ENCODE data around the gene ATPAF1.

The ATPAF1 gene

DNA sequence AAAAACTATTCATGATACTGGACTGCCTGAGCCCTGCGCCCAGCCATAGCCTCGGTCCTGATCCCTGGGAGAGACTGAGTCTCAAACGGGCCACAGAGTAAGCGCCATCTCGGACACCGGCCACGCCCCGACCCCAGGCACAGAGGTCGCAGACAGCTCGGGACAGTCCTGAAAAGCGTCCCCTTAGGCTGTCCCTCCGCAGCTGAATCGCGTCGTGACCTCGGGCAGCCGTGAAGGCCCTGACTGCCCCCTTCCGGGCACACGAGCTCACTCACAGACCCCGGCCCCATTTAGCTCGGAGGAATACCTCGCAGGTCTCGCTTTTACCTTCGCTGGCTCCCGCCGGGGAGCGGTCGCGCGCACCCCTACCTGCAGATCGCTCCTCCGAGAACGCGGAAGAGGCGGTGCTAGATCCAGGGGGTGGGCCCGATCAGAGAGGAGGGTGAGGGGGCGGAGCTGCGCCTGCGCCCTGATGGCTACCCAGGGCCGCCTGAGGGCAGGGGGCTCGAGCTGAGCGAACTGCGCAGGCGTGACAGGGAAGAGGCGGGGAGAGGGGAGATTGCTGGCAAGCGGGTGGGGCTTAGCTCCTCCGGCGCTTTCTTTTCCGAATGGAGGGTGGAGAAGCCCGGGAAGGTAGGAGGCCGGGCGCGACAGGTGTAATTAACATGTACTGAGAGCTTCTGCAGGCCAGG is 64.2 kb downstream of the ATPAF1 start, which contains the start of gene MKNK1:
Gene MKNK1 (minus strand): TSS at position 411 of the 692 bp plus-strand sequence. CDS start 20,941 bp downstream, outside the sequence.
- Histone ChIP-seq H3K4me3 (ENCODE audit: low read length) (peak within 1 kb of the TSS; percentile 97), H3K4me1 (ENCODE audit: control insufficient read depth, insufficient read depth, low read length) (peaks cover 18% of the 10 kb centered on the region), H3K36me3 (ENCODE audit: control insufficient read depth, insufficient read depth, low read length) (peaks cover 12% of the 10 kb centered on the region), H3K9ac (ENCODE audit: low read length) (peak within 1 kb of the TSS; percentile 99), H3K27me3 (ENCODE audit: control insufficient read depth, insufficient read depth, low read length) (no peaks in the 10 kb centered on the region), H3K27ac (ENCODE audit: low read depth, low read length) (peak within 1 kb of the TSS; percentile 79)

- H3K27ac ChIP-seq (ENCODE audit: low read depth, low read length) = peak overlapping the region; percentile 79
- peaks cover 24% of the 10 kb centered on the region for H3K4me1 ChIP-seq (ENCODE audit: control insufficient read depth, insufficient read depth, low read length)
- H3K27me3 ChIP-seq (ENCODE audit: control insufficient read depth, insufficient read depth, low read length) = no peaks in the 10 kb centered on the region
- H3K9ac ChIP-seq (ENCODE audit: low read length) = peak overlapping the region; percentile 99
- H3K4me3 ChIP-seq (ENCODE audit: low read length) = peak overlapping the region; percentile 97
- peaks cover 7% of the 10 kb centered on the region for H3K36me3 ChIP-seq (ENCODE audit: control insufficient read depth, insufficient read depth, low read length)
Measured at GRCh38 chr1:46603481-46603857, 64.7 kb downstream of the ATPAF1 start.

DNA sequence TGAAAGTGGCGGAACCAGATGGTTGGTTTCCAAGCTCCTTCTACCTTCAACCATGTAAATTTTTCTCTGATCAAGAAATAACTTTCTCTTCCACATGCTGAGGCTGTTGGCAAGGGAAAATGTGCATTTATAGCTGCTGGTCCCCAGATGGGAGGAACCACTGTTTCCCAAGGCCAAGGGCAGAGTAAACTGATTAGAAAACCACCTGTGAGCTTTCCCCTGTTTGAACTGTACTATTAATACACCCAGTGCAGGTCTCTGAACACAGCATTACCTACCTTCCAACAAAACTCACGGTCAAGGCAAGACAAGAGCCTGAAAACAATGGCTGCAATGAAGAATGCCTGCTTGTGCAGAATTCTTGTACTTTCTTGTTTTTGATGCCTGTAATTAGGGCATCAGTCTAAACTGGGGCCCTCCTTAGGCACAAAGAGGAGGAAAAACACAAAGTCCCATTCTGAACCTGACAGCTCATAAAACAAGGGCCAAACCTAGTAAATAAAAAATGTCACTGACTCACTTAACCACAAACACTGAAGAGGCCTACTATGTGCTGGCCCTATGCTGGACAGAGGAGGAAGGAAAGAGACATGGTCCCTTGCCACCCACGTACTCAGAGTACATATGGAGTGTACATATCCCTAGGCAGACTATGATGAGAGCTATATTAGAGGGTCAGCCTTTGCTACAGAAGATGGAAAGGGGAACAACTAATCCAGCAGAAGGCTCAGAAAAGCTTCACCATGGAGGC is 66.7 kb downstream of the ATPAF1 start:
- Histone ChIP-seq H3K4me3 (ENCODE audit: low read length) (no peak overlapping the region), H3K9ac (ENCODE audit: low read length) (no peak overlapping the region), H3K27me3 (ENCODE audit: control insufficient read depth, insufficient read depth, low read length) (no peaks in the 10 kb centered on the region), H3K4me1 (ENCODE audit: control insufficient read depth, insufficient read depth, low read length) (peaks cover 31% of the 10 kb centered on the region), H3K36me3 (ENCODE audit: control insufficient read depth, insufficient read depth, low read length) (no peaks in the 10 kb centered on the region), H3K27ac (ENCODE audit: low read depth, low read length) (no peak overlapping the region)

DNA sequence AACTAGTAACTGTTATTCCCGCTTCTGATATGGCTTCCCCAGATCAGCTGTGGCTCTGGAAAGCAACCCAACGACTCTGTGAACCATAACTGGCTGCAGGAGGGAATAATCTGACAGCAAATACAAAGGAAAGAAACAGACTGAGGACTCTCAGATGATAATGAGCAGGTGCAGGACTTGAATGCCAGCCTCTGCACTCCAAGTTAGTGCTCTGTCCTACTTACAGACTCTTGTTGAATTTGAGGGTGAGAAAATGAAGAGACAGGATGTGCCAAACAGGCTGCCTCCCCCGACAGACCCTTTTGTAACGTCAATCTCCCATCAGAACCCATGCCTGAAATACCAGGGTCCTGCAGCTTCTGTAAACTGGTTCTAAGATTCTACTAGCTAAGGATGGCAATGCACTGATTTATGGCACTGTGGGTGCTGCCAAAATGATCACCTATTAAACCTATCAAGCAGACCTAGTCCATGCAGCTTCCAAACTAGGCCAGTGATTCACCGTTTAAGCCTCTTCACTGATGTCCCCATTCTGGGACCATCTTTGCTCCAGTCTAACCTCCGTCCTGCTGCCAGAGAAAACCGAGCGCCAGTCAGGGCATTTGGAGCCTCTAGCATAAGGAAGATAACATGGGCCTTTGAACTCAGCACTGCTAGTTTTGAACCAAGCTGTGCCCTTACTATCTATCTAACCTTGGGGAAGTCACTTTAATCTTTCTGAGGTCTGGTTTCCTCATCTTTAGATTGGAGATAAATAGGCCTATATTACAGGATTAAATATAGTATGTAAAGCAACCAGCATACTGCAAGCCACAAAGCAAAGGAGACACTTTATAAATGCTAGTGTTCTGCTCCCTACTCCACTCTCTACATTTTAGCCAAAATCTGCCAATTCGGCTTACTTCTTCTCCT is 68.8 kb downstream of the ATPAF1 start:
- Histone ChIP-seq H3K27ac (ENCODE audit: low read depth, low read length) (peak overlapping the region; percentile 72), H3K4me1 (ENCODE audit: control insufficient read depth, insufficient read depth, low read length) (peaks cover 26% of the 10 kb centered on the region)

GRCh38 chr1:46596846-46597245 is 71.3 kb downstream of the ATPAF1 start:
- H3K27ac ChIP-seq (ENCODE audit: low read depth, low read length) = peak overlapping the region; percentile 37
- H3K27me3 ChIP-seq (ENCODE audit: control insufficient read depth, insufficient read depth, low read length) = no peaks in the 10 kb centered on the region
- no peak overlapping the region for H3K9ac ChIP-seq (ENCODE audit: low read length)
- H3K36me3 ChIP-seq (ENCODE audit: control insufficient read depth, insufficient read depth, low read length) = peaks cover 14% of the 10 kb centered on the region
- H3K4me1 ChIP-seq (ENCODE audit: control insufficient read depth, insufficient read depth, low read length) = peaks cover 23% of the 10 kb centered on the region
- no peak overlapping the region for H3K4me3 ChIP-seq (ENCODE audit: low read length)

More for the DNA sequence above, 68.8 kb downstream of the ATPAF1 start:
- Histone ChIP-seq H3K4me3 (ENCODE audit: low read length) (peak overlapping the region; percentile 12), H3K27me3 (ENCODE audit: control insufficient read depth, insufficient read depth, low read length) (no peaks in the 10 kb centered on the region), H3K9ac (ENCODE audit: low read length) (no peak overlapping the region), H3K36me3 (ENCODE audit: control insufficient read depth, insufficient read depth, low read length) (no peaks in the 10 kb centered on the region)

GRCh38 chr1:46596036-46596435 is 72.1 kb downstream of the ATPAF1 start:
- Histone ChIP-seq H3K4me1 (ENCODE audit: control insufficient read depth, insufficient read depth, low read length) (peaks cover 23% of the 10 kb centered on the region), H3K27ac (ENCODE audit: low read depth, low read length) (no peak overlapping the region)

DNA sequence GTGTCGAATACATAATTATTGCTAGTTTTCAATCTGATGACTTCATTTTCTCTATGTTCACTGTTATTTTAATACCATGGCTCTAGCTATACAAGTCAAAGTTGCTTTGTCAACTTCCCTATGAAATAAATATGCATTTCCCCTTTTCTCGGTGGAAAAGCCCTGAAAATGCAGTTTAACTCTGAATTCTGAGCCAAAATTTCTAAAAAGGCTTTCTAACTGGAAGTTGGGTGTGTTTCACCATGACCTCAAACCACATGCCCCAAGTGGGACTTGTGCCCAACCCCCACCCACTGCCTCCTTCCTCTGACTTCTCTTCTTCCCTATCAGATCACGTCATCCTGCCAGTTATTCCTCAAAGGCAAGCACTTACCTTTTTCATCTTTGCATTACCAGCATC is 73.0 kb downstream of the ATPAF1 start:
- no peak overlapping the region for H3K9ac ChIP-seq (ENCODE audit: low read length)
- no peak overlapping the region for H3K4me3 ChIP-seq (ENCODE audit: low read length)
- peaks cover 23% of the 10 kb centered on the region for H3K4me1 ChIP-seq (ENCODE audit: control insufficient read depth, insufficient read depth, low read length)
- peaks cover 21% of the 10 kb centered on the region for H3K36me3 ChIP-seq (ENCODE audit: control insufficient read depth, insufficient read depth, low read length)
- no peaks in the 10 kb centered on the region for H3K27me3 ChIP-seq (ENCODE audit: control insufficient read depth, insufficient read depth, low read length)
- peak overlapping the region; percentile 37 for H3K27ac ChIP-seq (ENCODE audit: low read depth, low read length)

More at GRCh38 chr1:46596036-46596435, 72.1 kb downstream of the ATPAF1 start:
- H3K27me3 ChIP-seq (ENCODE audit: control insufficient read depth, insufficient read depth, low read length) = no peaks in the 10 kb centered on the region
- H3K36me3 ChIP-seq (ENCODE audit: control insufficient read depth, insufficient read depth, low read length) = peaks cover 18% of the 10 kb centered on the region
- H3K4me3 ChIP-seq (ENCODE audit: low read length) = no peak overlapping the region
- H3K9ac ChIP-seq (ENCODE audit: low read length) = no peak overlapping the region

DNA sequence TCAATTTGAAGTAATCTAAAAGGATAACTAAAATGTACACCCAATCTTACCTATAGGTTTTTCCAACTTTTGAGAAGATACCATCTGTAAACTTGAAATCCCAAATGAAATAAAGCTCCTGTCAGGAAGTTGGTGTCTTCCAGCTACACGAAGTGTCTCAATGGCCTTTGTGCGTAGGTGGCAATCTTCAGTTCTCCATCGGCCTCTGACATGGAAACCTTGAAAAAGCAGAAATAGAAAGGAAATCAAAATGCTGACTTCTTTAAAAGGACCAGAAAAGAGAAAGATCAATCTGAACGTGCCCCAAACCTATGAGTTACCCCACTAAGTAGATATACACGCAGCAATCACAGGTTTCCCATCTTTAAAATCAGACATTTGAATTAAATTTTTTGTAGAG is 74.1 kb downstream of the ATPAF1 start:
- H3K27me3 ChIP-seq (ENCODE audit: control insufficient read depth, insufficient read depth, low read length) = no peaks in the 10 kb centered on the region
- H3K4me1 ChIP-seq (ENCODE audit: control insufficient read depth, insufficient read depth, low read length) = peaks cover 14% of the 10 kb centered on the region
- no peak overlapping the region for H3K9ac ChIP-seq (ENCODE audit: low read length)
- H3K36me3 ChIP-seq (ENCODE audit: control insufficient read depth, insufficient read depth, low read length) = peaks cover 28% of the 10 kb centered on the region
- no peak overlapping the region for H3K27ac ChIP-seq (ENCODE audit: low read depth, low read length)
- H3K4me3 ChIP-seq (ENCODE audit: low read length) = no peak overlapping the region

- Histone ChIP-seq H3K4me3 (ENCODE audit: low read length) (no peak overlapping the region), H3K9ac (ENCODE audit: low read length) (no peak overlapping the region), H3K4me1 (ENCODE audit: control insufficient read depth, insufficient read depth, low read length) (peaks cover 3% of the 10 kb centered on the region), H3K27me3 (ENCODE audit: control insufficient read depth, insufficient read depth, low read length) (no peaks in the 10 kb centered on the region), H3K27ac (ENCODE audit: low read depth, low read length) (no peak overlapping the region), H3K36me3 (ENCODE audit: control insufficient read depth, insufficient read depth, low read length) (peaks cover 31% of the 10 kb centered on the region)
Measured at GRCh38 chr1:46592823-46593222, 75.3 kb downstream of the ATPAF1 start.

DNA sequence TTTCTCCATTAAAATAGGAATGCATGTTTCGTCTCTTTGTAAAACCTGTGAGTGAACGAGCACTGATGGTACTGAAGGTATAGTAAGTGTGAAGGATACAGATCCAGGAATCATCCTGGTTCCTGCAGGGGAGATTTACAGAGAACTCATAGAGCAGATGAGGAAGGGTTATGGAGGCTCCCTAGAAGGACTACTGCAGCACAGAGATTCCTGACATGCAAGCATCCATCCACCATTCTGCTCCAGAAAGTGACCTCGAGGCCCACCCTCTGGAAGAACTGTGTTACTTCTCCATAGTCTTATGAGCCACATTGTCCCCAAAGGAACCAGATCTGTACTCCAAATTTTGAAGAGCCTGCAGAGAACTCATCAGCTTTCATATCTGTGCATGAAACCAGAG is 78.6 kb downstream of the ATPAF1 start:
- Histone ChIP-seq H3K9ac (ENCODE audit: low read length) (no peak overlapping the region), H3K36me3 (ENCODE audit: control insufficient read depth, insufficient read depth, low read length) (peaks cover 35% of the 10 kb centered on the region), H3K4me1 (ENCODE audit: control insufficient read depth, insufficient read depth, low read length) (no peaks in the 10 kb centered on the region), H3K27ac (ENCODE audit: low read depth, low read length) (no peak overlapping the region), H3K27me3 (ENCODE audit: control insufficient read depth, insufficient read depth, low read length) (no peaks in the 10 kb centered on the region), H3K4me3 (ENCODE audit: low read length) (no peak overlapping the region)

- no peak overlapping the region for H3K27ac ChIP-seq (ENCODE audit: low read depth, low read length)
- no peaks in the 10 kb centered on the region for H3K27me3 ChIP-seq (ENCODE audit: control insufficient read depth, insufficient read depth, low read length)
- H3K36me3 ChIP-seq (ENCODE audit: control insufficient read depth, insufficient read depth, low read length) = peaks cover 31% of the 10 kb centered on the region
- H3K4me3 ChIP-seq (ENCODE audit: low read length) = no peak overlapping the region
- no peaks in the 10 kb centered on the region for H3K4me1 ChIP-seq (ENCODE audit: control insufficient read depth, insufficient read depth, low read length)
- H3K9ac ChIP-seq (ENCODE audit: low read length) = no peak overlapping the region
Measured at GRCh38 chr1:46587069-46587468, 81.1 kb downstream of the ATPAF1 start.

DNA sequence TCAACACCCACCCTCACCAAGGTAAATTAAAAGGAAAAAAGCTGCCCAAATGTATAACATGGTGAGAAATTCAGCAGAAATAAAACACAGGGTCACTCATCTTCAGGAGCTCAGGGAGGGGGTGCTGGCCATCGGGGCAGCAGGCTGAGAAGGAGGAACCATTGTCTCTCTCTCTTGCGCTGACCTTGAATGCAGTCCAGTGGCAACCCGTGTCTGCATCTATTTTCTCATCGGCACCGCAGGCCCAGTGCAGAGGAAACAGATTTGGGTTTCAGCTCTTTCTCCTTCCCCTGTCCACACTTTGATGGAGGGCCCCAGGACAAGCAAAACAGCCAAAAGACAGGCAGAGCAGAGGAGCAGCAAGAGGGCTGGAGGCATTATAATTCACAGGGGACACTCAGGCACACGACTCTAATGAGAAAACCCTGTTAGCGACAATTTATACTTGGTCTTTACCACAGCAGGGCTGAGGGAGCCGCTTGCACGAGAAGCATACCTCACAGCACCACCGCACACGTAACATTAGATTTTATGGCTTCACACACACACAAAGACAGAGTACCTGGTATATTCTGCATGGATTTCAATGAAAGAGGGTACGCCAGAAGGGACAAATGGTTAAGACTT is 82.7 kb downstream of the ATPAF1 start:
- H3K27ac ChIP-seq (ENCODE audit: low read depth, low read length) = no peak overlapping the region
- no peaks in the 10 kb centered on the region for H3K4me1 ChIP-seq (ENCODE audit: control insufficient read depth, insufficient read depth, low read length)
- no peak overlapping the region for H3K4me3 ChIP-seq (ENCODE audit: low read length)
- peaks cover 28% of the 10 kb centered on the region for H3K36me3 ChIP-seq (ENCODE audit: control insufficient read depth, insufficient read depth, low read length)
- no peak overlapping the region for H3K9ac ChIP-seq (ENCODE audit: low read length)
- no peaks in the 10 kb centered on the region for H3K27me3 ChIP-seq (ENCODE audit: control insufficient read depth, insufficient read depth, low read length)
